ENCODE data around the gene FKBP1B. TPM values are rescaled to one million over a fixed set of nuclear protein-coding genes. Genes with fewer than 3 reads are reported as not detected.
"Not testable (repeated sequence)": the region's sequence is repeated elsewhere in the genome, so short reads cannot be mapped to it uniquely, and the experiment has no call there.

The FKBP1B gene
- total RNA-seq, 1 donor from 2014 or later: 3.1 TPM

GRCh38 chr2:24084386-24085199 lies 35.1 kb downstream of the FKBP1B start, which contains the start of gene TP53I3:
Gene TP53I3 (minus strand): TSS chr2:24084834. CDS start chr2:24084326, 508 bp downstream.
- intact Hi-C loops (cut with DNase I): loop anchor here (5.0 kb wide), 1 partner anchor 262 kb away; no protein-coding TSS in a partner anchor
- DNase-seq (ENCODE audit: missing footprints): peak; percentile 94

GRCh38 chr2:24085200-24085489 lies 35.6 kb downstream of the FKBP1B start:
- no peak for DNase-seq (ENCODE audit: missing footprints)
- ATAC-seq: no peak
- intact Hi-C loops (cut with DNase I): no loop called here

More at GRCh38 chr2:24084386-24085199, 35.1 kb downstream of the FKBP1B start, which contains the start of gene TP53I3:
- peak; percentile 97 for ATAC-seq

GRCh38 chr2:24086241-24086640 lies 36.7 kb downstream of the FKBP1B start:
- ATAC-seq: no peak
- intact Hi-C loops (cut with DNase I): no loop called here
- no peak for DNase-seq (ENCODE audit: missing footprints)

GRCh38 chr2:24087032-24087431 lies 37.5 kb downstream of the FKBP1B start:
- intact Hi-C loops (cut with DNase I): no loop called here
- ATAC-seq (no peak), DNase-seq (ENCODE audit: missing footprints) (no peak)

GRCh38 chr2:24088821-24089359 lies 39.3 kb downstream of the FKBP1B start:
- DNase-seq (ENCODE audit: missing footprints) (no peak), ATAC-seq (no peak)
- intact Hi-C loops (cut with DNase I): no loop called here

GRCh38 chr2:24093270-24093669 lies 43.7 kb downstream of the FKBP1B start:
- DNase-seq (ENCODE audit: missing footprints): not testable (repeated sequence)

GRCh38 chr2:24095171-24095677 lies 45.7 kb downstream of the FKBP1B start:
- ATAC-seq; DNase-seq (ENCODE audit: missing footprints); intact Hi-C loops (cut with DNase I): not testable (repeated sequence)

More at GRCh38 chr2:24093270-24093669, 43.7 kb downstream of the FKBP1B start:
- intact Hi-C loops (cut with DNase I); ATAC-seq: not testable (repeated sequence)

- not testable (repeated sequence) for ATAC-seq; DNase-seq (ENCODE audit: missing footprints)
These were observed 51.2 kb downstream of the FKBP1B start for GRCh38 chr2:24100732-24101131.

GRCh38 chr2:24101992-24102391 lies 52.5 kb downstream of the FKBP1B start:
- ATAC-seq: no peak

More at GRCh38 chr2:24100732-24101131, 51.2 kb downstream of the FKBP1B start:
- intact Hi-C loops (cut with DNase I): not testable (repeated sequence)

GRCh38 chr2:24102677-24103076 lies 53.1 kb downstream of the FKBP1B start:
- DNase-seq (ENCODE audit: missing footprints): no peak
- no peak for ATAC-seq
- intact Hi-C loops (cut with DNase I): no loop called here

More at GRCh38 chr2:24101992-24102391, 52.5 kb downstream of the FKBP1B start:
- intact Hi-C loops (cut with DNase I): no loop called here
- DNase-seq (ENCODE audit: missing footprints): no peak

GRCh38 chr2:24104110-24104650 lies 54.6 kb downstream of the FKBP1B start:
- intact Hi-C loops (cut with DNase I): no loop called here
- ATAC-seq (no peak), DNase-seq (ENCODE audit: missing footprints) (no peak)

- no peak for ATAC-seq
- intact Hi-C loops (cut with DNase I): no loop called here
- no peak for DNase-seq (ENCODE audit: missing footprints)
These were observed 55.4 kb downstream of the FKBP1B start for GRCh38 chr2:24104906-24105305.

GRCh38 chr2:24105816-24106215 lies 56.3 kb downstream of the FKBP1B start:
- ATAC-seq: no peak
- no peak for DNase-seq (ENCODE audit: missing footprints)
- intact Hi-C loops (cut with DNase I): no loop called here

GRCh38 chr2:24106786-24107185 lies 57.2 kb downstream of the FKBP1B start:
- intact Hi-C loops (cut with DNase I): no loop called here
- ATAC-seq (no peak), DNase-seq (ENCODE audit: missing footprints) (no peak)

- intact Hi-C loops (cut with DNase I): no loop called here
- ATAC-seq (no peak), DNase-seq (ENCODE audit: missing footprints) (no peak)
These were observed 57.8 kb downstream of the FKBP1B start for GRCh38 chr2:24107336-24107735.

GRCh38 chr2:24109431-24109830 lies 59.9 kb downstream of the FKBP1B start:
- ATAC-seq; DNase-seq (ENCODE audit: missing footprints); intact Hi-C loops (cut with DNase I): not testable (repeated sequence)

- no peak for DNase-seq (ENCODE audit: missing footprints)
- intact Hi-C loops (cut with DNase I): no loop called here
- peak; percentile 16 for ATAC-seq
These were observed 61.2 kb downstream of the FKBP1B start for GRCh38 chr2:24110660-24111303.

- peak; percentile 80 for ATAC-seq
- intact Hi-C loops (cut with DNase I): no loop called here
These were observed 61.9 kb downstream of the FKBP1B start for GRCh38 chr2:24111407-24111901.

More at GRCh38 chr2:24111407-24111901, 61.9 kb downstream of the FKBP1B start:
- no peak for DNase-seq (ENCODE audit: missing footprints)
